Nephron progenitor cell (in vitro differentiated cells): ENCODE data around the gene SORBS1.

ENCODE experiments used
- DNase-seq: peaks from one replicate; pipeline ENCODE4 v3.0.0; 2021
- H3K27ac Mint-ChIP-seq: 2 replicates; pipeline ENCODE4 v1.8.0; 2021; ENCODE audit warnings: mild to moderate bottlenecking, moderate library complexity, mixed read lengths
- H3K27me3 Mint-ChIP-seq: 2 replicates; pipeline ENCODE4 v1.8.0; 2021; ENCODE audit warnings: mild to moderate bottlenecking, low read depth, mixed read lengths; ENCODE audit not compliant: poor library complexity
- H3K36me3 Mint-ChIP-seq: 2 replicates; pipeline ENCODE4 v1.8.0; 2021; ENCODE audit warnings: low read depth, mixed read lengths
- H3K4me1 Mint-ChIP-seq: 2 replicates; pipeline ENCODE4 v1.8.0; 2021; ENCODE audit warnings: mixed read lengths
- H3K4me3 Mint-ChIP-seq: 2 replicates; pipeline ENCODE4 v1.8.0; 2021; ENCODE audit warnings: mild to moderate bottlenecking, moderate library complexity, mixed read lengths
- H3K9me3 Mint-ChIP-seq: 2 replicates; pipeline ENCODE4 v1.8.0; 2021; ENCODE audit warnings: mild to moderate bottlenecking, moderate library complexity, mixed read lengths
- TF ChIP-seq, protein P1 (sequence below): fragments of 200-600 bp; sonication (generic); IDR thresholded peaks from 2 replicates; pipeline ENCODE4 v1.5.0; 2021; ENCODE audit warnings: antibody characterized with exemption

The SORBS1 gene

DNA sequence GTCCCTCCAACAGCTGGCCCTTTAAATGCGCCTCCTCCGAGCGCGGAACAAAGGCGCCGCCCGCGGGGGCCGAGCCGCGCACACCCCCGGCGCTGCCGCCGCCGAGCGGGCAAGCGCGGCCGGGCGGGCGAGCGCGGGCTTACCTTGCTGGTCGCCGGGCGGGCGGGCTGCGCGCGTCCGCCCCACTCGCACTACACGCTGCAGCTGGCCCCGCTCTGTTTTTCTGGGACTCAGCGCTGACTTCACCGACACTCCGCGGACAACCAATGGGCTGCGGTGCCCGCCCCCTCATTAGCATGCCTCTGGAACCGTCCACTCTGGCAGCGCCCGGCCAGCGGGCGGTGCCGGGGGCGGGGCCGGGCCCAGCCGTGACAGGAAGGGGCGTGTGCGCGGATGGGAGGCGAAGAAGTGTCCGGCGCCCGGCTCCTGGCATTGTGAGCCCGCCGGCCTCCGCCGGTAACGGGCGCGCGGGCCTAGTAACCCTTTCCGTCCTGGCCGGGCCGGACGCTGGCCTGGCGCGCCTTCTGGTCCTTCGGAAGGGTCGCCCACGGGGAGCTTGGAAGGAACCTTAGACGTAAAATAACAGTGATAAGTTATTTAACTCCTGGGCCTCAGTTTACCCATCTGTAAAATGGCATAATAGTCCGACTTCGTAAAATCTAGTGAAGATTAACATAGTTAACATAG lies at the start of gene SORBS1:
Gene SORBS1, minus strand, starts transcription at position 195 of the 687 bp plus-strand sequence. CDS start 120,236 bp downstream, outside the sequence.
- TF ChIP-seq, protein P1, sequence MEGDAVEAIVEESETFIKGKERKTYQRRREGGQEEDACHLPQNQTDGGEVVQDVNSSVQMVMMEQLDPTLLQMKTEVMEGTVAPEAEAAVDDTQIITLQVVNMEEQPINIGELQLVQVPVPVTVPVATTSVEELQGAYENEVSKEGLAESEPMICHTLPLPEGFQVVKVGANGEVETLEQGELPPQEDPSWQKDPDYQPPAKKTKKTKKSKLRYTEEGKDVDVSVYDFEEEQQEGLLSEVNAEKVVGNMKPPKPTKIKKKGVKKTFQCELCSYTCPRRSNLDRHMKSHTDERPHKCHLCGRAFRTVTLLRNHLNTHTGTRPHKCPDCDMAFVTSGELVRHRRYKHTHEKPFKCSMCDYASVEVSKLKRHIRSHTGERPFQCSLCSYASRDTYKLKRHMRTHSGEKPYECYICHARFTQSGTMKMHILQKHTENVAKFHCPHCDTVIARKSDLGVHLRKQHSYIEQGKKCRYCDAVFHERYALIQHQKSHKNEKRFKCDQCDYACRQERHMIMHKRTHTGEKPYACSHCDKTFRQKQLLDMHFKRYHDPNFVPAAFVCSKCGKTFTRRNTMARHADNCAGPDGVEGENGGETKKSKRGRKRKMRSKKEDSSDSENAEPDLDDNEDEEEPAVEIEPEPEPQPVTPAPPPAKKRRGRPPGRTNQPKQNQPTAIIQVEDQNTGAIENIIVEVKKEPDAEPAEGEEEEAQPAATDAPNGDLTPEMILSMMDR = no peak
- H3K9me3 Mint-ChIP-seq = no peaks in the 10 kb centered on the region
- DNase-seq = peak; percentile 97

DNA sequence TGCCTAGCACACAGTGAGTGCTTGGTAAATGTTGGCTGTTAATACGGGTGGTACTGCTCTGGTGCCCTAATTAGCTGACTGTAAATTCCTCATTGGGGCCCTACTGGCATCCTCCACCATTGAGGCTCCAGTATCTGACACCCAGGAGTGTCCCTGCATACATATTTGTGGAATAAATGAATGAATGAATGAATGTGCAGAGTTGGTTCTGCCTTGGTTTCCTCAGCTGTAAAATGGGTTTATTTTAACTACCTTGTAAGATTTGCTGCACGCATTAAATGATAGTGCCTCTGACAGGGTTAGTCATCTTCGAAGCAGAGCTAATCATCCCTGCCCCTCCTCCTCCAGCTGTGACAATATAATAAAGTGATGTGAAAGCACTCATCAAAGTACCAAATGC lies 49.6 kb upstream of the SORBS1 start:
- Mint-ChIP-seq H3K4me3 (no peak overlapping the region), H3K4me1 (peaks cover 6% of the 10 kb centered on the region), H3K9me3 (no peaks in the 10 kb centered on the region), H3K27me3 (no peaks in the 10 kb centered on the region), H3K36me3 (peaks cover 91% of the 10 kb centered on the region), H3K27ac (no peak overlapping the region)
- TF ChIP-seq, protein P1 = no peak
- no peak for DNase-seq

More for the DNA sequence above, at the start of gene SORBS1:
- H3K4me1 Mint-ChIP-seq = peaks cover 84% of the 10 kb centered on the region
- H3K27me3 Mint-ChIP-seq = peaks cover 23% of the 10 kb centered on the region
- H3K27ac Mint-ChIP-seq = no peak within 1 kb of the TSS
- H3K36me3 Mint-ChIP-seq = no peaks in the 10 kb centered on the region
- H3K4me3 Mint-ChIP-seq = peak within 1 kb of the TSS; percentile 95

DNA sequence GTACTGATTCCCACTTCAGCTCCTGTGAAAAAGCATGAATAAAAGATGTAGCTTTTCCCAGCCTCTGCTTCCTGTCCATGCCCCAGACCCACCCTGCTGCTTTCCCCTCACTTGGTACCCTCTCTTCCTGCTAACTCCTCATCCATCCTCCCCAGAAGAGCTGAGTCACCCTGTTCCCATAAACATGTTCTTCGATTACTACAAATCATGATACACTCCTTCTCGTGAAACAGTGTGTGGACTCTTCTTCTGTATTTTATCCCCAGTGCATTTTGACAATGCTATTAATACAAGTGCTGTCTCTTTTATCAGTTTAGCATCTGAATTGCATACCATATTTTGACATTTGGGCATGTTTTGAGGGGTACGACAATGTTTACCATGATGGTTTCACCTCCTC lies 45.8 kb upstream of the SORBS1 start:
- peaks cover 43% of the 10 kb centered on the region for H3K4me1 Mint-ChIP-seq
- no peaks in the 10 kb centered on the region for H3K27me3 Mint-ChIP-seq
- no peak for DNase-seq
- H3K27ac Mint-ChIP-seq = peak overlapping the region; percentile 56
- TF ChIP-seq, protein P1 = no peak
- no peaks in the 10 kb centered on the region for H3K9me3 Mint-ChIP-seq
- H3K4me3 Mint-ChIP-seq = no peak overlapping the region
- peaks cover 58% of the 10 kb centered on the region for H3K36me3 Mint-ChIP-seq

DNA sequence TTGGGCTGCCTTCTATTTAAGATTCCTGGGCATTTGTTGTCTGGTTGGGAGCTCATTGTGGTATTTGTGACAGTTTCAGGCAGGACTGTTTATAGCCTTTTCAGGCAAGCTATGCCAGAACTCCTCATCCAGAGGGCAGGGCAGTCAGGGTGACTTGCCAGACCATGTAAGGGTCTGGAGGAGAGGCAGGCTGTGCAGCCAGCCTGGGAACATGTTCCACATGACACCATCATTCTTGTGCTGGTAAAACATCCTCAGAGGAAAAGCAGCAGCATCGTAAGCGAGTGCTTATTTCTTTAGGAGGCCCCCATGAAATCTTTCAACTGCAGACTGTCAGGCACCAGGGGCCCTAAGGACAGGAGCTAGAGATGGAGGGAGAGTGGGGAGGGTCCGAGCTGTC lies 44.0 kb upstream of the SORBS1 start:
- Mint-ChIP-seq H3K27ac (peak overlapping the region; percentile 94), H3K4me3 (no peak overlapping the region), H3K9me3 (no peaks in the 10 kb centered on the region), H3K36me3 (peaks cover 44% of the 10 kb centered on the region), H3K4me1 (peaks cover 53% of the 10 kb centered on the region), H3K27me3 (no peaks in the 10 kb centered on the region)
- TF ChIP-seq, protein P1 = no peak
- no peak for DNase-seq

DNA sequence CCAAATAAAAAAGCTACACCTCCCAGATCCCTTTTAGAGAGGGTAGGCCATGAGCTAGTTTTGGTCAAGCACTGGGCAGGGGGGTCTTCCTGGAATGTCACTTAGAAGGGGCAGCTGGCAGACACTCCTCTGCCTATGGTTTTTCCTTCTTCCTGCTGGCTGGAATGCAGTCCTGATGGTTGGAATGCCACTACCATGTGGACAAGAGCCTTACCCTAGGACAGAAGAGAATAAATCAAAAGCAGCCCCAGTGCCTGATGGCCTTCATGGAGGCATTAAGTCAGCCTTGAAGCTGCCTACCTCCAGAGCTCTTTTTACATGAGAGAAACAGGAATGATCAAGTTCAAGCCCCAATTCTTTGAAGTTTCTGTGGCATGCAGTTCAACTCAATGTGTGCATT lies 43.5 kb upstream of the SORBS1 start:
- Mint-ChIP-seq H3K9me3 (no peaks in the 10 kb centered on the region), H3K36me3 (peaks cover 39% of the 10 kb centered on the region), H3K4me1 (peaks cover 58% of the 10 kb centered on the region), H3K27me3 (no peaks in the 10 kb centered on the region), H3K4me3 (no peak overlapping the region), H3K27ac (peak overlapping the region; percentile 94)
- peak; percentile 26 for DNase-seq
- TF ChIP-seq, protein P1 = no peak

DNA sequence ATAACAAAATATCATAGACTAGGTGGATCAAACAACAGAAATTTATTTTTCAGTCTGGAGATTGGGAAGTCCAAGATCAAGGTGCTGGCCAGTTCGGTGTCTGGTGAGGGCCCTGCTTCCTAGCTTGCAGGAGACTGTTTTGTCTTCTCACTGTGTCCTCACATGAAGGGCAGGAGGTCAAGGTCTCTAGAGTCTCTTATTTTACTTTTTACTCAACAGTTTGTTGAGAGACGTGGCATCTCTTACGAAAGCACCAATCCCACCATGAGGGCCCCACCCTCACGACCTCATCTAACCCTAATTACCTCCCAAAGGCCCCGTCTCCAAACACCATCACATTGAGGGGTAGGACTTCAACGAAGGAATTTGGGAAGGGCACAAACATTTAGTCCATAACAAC lies 41.2 kb upstream of the SORBS1 start:
- H3K4me3 Mint-ChIP-seq = no peak overlapping the region
- no peaks in the 10 kb centered on the region for H3K9me3 Mint-ChIP-seq
- H3K4me1 Mint-ChIP-seq = peaks cover 58% of the 10 kb centered on the region
- DNase-seq = no peak
- TF ChIP-seq, protein P1 = no peak
- H3K27ac Mint-ChIP-seq = no peak overlapping the region
- H3K36me3 Mint-ChIP-seq = peaks cover 18% of the 10 kb centered on the region
- H3K27me3 Mint-ChIP-seq = peaks cover 5% of the 10 kb centered on the region
